Stomach (tissue), 4 donors: ENCODE measurements around the gene CCNF.

Experiments used
- POLR2A ChIP-seq, 4 donors: fragments of 450-650 bp; IDR thresholded peaks; one replicate each; pipeline ENCODE4 v1.6.1; 2016; ENCODE audit warnings: antibody characterized with exemption in 4 of 4, control low read depth in 2 of 4, mild to moderate bottlenecking in 1 of 4, moderate library complexity in 1 of 4
- TF ChIP-seq, protein P1 (sequence below), 7 experiments: fragments of 450-650 bp in 4 of 7; fragments of 200-600 bp in 3 of 7; sonication (generic) in 3 of 7; IDR thresholded peaks; one replicate each; pipeline ENCODE4 v1.5.1; 2016 to 2019; ENCODE audit warnings: antibody characterized with exemption in 7 of 7, control low read depth in 2 of 7, mild to moderate bottlenecking in 1 of 7

- TF ChIP-seq POLR2A (IDR thresholded peaks at IDR 0.05), result no peak
- TF ChIP-seq, protein P1, sequence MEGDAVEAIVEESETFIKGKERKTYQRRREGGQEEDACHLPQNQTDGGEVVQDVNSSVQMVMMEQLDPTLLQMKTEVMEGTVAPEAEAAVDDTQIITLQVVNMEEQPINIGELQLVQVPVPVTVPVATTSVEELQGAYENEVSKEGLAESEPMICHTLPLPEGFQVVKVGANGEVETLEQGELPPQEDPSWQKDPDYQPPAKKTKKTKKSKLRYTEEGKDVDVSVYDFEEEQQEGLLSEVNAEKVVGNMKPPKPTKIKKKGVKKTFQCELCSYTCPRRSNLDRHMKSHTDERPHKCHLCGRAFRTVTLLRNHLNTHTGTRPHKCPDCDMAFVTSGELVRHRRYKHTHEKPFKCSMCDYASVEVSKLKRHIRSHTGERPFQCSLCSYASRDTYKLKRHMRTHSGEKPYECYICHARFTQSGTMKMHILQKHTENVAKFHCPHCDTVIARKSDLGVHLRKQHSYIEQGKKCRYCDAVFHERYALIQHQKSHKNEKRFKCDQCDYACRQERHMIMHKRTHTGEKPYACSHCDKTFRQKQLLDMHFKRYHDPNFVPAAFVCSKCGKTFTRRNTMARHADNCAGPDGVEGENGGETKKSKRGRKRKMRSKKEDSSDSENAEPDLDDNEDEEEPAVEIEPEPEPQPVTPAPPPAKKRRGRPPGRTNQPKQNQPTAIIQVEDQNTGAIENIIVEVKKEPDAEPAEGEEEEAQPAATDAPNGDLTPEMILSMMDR (IDR thresholded peaks at IDR 0.05), result no peak
These were observed 14.2 kb upstream of the CCNF start for GRCh38 chr16:2415085-2415484.
